Erythroblast (primary cell): ENCODE measurements around the gene C11orf21.

ENCODE experiments used
- GATA1 ChIP-seq: IDR thresholded peaks from 2 replicates; pipeline ENCODE4 v1.6.1; 2011; ENCODE audit warnings: low read depth, mild to moderate bottlenecking, control low read depth, low read length, moderate library complexity
- POLR2A ChIP-seq: IDR thresholded peaks from 2 replicates; pipeline ENCODE4 v1.6.1; 2011; ENCODE audit warnings: mild to moderate bottlenecking, low read length

- TF ChIP-seq POLR2A (no peak), GATA1 (no peak)
These were observed 19.6 kb upstream of the C11orf21 start for GRCh38 chr11:2321311-2321683.
